Measurements from ENCODE around the gene PCDHGC5. TPM values are rescaled to one million over a fixed set of nuclear protein-coding genes. Genes with fewer than 3 reads are reported as not detected.

The PCDHGC5 gene
- not detected for total RNA-seq

DNA sequence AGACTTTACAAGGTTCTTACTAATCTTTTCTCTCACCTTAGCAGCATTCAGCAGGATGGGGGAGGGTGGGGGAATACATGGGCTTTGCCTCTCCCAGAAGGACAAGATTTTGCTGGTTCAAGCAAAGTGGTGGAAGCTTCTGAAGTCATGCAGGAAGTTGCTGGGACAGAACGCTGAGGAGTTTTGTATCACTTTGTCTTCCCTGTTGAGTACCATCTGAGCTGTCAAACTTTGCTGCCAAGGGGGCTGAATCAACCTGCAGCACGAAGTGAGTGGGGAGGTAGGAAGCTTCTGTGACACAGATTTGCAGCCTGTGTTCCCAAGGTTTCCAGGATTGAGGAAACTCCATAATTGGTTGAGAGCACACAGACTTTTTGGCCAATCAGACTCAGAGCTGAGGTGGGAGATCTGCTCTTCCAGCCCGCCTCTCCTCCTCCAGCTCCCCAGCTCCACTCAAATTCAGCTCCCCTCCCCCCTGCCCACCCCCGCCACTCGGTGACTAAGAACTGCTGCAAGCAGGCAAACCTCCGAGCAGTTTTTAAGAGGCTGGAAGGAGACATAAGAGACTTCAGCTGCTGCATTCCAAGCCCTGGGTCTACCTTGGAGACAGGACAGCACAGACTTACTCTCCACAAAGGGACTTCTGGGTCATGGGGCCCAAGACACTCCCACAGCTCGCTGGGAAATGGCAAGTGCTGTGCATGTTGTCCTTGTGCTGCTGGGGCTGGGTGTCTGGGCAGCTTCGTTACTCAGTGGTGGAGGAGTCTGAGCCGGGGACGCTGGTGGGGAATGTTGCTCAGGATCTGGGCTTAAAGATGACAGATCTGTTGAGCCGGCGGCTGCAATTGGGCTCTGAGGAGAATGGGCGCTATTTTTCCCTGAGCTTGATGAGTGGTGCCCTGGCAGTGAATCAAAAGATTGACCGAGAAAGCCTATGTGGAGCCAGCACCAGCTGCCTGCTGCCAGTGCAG, at the start of gene PCDHGC5:
PCDHGC5 (plus strand) TSS at position 491 of the 971 bp plus-strand sequence; CDS start at position 651, 160 bp downstream.
- Mint-ChIP-seq H3K4me3 (no peak within 1 kb of the TSS), H3K9me3 (no peaks in the 10 kb centered on the region), H3K36me3 (no peaks in the 10 kb centered on the region), H3K27ac (no peak within 1 kb of the TSS), H3K27me3 (peaks cover 96% of the 10 kb centered on the region), H3K4me1 (peaks cover 9% of the 10 kb centered on the region)
- DNase-seq = no peak

DNA sequence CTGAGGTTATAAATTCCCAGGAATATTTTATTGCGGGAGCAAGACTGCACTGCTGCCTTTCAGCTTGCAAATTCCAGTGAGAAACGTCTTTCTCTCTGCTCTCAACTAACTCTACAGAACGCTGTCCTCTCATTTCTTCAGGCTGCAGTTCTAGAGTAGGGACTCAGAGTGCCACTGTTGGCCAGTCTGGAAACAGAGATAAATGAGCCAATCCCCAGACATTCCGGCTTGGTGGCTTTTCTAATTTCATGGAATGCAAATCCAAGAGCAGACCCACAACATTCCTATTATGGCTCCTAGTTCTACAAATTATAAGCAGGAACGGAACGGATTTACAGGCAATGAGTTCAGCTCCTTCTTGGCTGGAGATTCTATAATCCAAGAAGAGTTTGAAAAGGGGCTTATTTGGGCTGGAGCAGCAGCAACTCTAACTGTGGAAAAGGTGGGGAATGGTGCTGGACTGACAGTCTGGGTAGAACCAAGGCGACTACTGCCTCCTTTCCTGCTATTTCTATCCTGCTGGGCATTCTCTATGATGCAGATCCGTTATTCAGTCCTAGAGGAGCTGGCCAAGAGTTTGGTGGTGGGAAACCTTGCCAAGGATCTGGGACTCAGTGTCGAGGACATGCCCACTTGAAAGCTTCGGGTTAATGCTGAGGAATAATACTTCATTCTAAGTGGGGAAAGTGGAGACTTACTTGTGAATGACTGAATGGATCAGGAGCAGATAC, 49.3 kb upstream of the PCDHGC5 start:
- Mint-ChIP-seq H3K4me3 (no peak overlapping the region), H3K27me3 (peaks cover 27% of the 10 kb centered on the region), H3K4me1 (no peaks in the 10 kb centered on the region), H3K9me3 (peaks cover 10% of the 10 kb centered on the region), H3K27ac (no peak overlapping the region), H3K36me3 (no peaks in the 10 kb centered on the region)
- DNase-seq = no peak

DNA sequence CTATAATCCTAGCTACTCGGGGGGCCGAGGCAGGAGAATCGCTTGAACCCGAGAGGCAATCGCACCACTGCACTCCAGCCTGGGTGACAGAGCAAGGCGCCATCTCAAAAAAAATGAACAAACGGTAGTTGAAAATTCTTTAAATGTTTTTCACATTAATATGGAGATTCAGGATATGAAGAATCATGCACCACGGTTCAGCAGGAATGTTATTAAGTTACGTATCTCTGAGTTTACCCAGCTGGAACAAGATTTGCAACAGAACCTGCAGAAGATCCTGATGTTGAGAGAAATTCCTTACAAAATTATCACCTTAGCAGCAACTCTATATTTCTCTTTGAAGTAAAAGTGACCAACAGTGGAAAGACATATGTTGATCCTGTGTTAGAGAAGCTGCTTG, 48.5 kb upstream of the PCDHGC5 start:
- H3K27me3 Mint-ChIP-seq = peaks cover 23% of the 10 kb centered on the region
- H3K36me3 Mint-ChIP-seq = no peaks in the 10 kb centered on the region
- peaks cover 11% of the 10 kb centered on the region for H3K9me3 Mint-ChIP-seq
- H3K27ac Mint-ChIP-seq = no peak overlapping the region
- H3K4me3 Mint-ChIP-seq = no peak overlapping the region
- H3K4me1 Mint-ChIP-seq = no peaks in the 10 kb centered on the region
- no peak for DNase-seq

DNA sequence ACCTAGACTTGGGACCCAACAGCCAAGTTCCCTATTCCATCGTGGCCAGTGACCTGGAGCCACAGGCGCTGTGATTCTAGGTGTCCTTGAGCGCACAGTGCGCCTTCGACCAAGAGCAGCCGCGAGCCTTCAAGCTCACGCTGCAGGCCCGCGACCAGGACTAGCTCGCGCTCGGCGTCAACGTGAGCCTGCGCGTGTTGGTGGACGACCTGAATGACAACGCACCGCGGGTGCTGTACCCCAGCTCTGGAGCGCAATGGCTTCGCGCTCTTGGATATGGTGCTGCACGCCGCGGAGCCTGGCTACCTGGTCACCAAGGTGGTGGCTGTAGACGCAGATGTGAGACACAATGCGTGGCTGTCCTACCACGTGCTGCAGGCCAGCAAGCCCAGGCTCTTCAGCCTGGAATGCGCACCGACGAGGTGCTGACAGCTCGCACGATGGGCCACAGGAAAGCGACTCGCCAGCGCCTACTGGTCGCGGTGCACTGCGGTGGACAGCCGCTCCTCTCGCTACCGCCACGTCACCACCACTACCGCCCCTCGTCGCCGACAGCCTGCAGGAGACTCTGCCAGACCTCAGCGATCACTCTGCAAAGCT, 47.2 kb upstream of the PCDHGC5 start:
- Mint-ChIP-seq H3K4me1 (no peaks in the 10 kb centered on the region), H3K9me3 (peaks cover 10% of the 10 kb centered on the region), H3K27me3 (peaks cover 23% of the 10 kb centered on the region)

DNA sequence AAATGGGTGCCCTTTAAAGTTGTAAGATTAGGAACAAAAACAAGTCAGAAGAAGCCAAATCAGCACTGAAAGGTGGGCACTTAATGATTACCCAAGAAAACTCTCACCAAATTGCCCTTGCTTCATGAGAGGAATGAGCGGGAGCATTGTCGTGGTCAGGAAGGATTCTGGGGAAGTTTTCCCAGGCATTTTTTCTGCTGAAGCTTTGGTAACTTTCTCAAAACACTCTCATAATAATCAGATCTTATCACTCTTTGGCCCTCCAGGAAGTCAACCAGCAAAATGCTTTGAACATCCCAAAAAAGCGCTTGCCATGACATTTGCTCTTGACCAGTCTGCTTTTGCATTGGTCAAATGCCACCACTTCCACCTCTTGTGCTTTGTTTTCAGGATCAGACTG, 23.5 kb upstream of the PCDHGC5 start:
- Mint-ChIP-seq H3K27me3 (peaks cover 25% of the 10 kb centered on the region), H3K9me3 (peaks cover 5% of the 10 kb centered on the region), H3K36me3 (no peaks in the 10 kb centered on the region), H3K27ac (no peak overlapping the region), H3K4me1 (no peaks in the 10 kb centered on the region), H3K4me3 (no peak overlapping the region)
- DNase-seq = no peak

More for the DNA sequence above, 47.2 kb upstream of the PCDHGC5 start:
- no peak for DNase-seq
- Mint-ChIP-seq H3K4me3 (no peak overlapping the region), H3K27ac (no peak overlapping the region), H3K36me3 (no peaks in the 10 kb centered on the region)

DNA sequence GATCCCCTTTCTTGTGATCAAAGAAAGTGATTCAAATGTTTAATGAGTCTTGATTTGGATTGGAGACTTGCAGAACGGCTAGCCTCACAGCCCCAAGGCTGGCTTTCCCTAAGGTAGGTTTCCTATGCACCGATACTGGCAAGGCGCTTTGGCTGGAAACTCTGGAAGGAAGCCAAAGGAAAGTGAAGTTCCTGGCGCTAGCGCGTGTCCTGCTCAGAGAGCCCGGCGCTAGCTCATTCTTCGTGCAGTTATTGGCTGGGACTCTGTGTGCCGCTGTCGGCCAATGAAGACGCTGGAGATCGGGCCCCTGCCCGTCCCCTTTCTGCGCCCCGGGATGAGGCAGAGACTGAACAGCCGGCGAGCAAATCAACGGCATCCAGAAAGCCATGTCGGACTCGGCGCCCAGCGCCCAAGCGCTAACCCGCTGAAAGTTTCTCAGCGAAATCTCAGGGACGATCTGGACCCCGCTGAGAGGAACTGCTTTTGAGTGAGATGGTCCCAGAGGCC, 13.2 kb upstream of the PCDHGC5 start, which contains the start of gene PCDHGC3:
PCDHGC3 (plus strand) TSS at position 342 of the 507 bp plus-strand sequence; CDS start at position 493, 151 bp downstream.
- H3K4me3 Mint-ChIP-seq = peak within 1 kb of the TSS; percentile 87
- H3K4me1 Mint-ChIP-seq = peaks cover 20% of the 10 kb centered on the region
- DNase-seq = peak; percentile 57
- no peak within 1 kb of the TSS for H3K27ac Mint-ChIP-seq
- no peaks in the 10 kb centered on the region for H3K9me3 Mint-ChIP-seq
- no peaks in the 10 kb centered on the region for H3K36me3 Mint-ChIP-seq
- peaks cover 60% of the 10 kb centered on the region for H3K27me3 Mint-ChIP-seq

DNA sequence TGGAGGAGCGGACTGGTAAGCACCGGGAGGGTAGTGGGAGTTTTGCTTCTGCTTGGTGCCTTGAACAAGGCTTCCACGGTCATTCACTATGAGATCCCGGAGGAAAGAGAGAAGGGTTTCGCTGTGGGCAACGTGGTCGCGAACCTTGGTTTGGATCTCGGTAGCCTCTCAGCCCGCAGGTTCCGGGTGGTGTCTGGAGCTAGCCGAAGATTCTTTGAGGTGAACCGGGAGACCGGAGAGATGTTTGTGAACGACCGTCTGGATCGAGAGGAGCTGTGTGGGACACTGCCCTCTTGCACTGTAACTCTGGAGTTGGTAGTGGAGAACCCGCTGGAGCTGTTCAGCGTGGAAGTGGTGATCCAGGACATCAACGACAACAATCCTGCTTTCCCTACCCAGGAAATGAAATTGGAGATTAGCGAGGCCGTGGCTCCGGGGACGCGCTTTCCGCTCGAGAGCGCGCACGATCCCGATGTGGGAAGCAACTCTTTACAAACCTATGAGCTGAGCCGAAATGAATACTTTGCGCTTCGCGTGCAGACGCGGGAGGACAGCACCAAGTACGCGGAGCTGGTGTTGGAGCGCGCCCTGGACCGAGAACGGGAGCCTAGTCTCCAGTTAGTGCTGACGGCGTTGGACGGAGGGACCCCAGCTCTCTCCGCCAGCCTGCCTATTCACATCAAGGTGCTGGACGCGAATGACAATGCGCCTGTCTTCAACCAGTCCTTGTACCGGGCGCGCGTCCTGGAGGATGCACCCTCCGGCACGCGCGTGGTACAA, 12.6 kb upstream of the PCDHGC5 start:
- Mint-ChIP-seq H3K27ac (no peak overlapping the region), H3K27me3 (peaks cover 66% of the 10 kb centered on the region), H3K4me3 (peak overlapping the region; percentile 87), H3K36me3 (no peaks in the 10 kb centered on the region), H3K4me1 (peaks cover 20% of the 10 kb centered on the region), H3K9me3 (no peaks in the 10 kb centered on the region)
- no peak for DNase-seq

DNA sequence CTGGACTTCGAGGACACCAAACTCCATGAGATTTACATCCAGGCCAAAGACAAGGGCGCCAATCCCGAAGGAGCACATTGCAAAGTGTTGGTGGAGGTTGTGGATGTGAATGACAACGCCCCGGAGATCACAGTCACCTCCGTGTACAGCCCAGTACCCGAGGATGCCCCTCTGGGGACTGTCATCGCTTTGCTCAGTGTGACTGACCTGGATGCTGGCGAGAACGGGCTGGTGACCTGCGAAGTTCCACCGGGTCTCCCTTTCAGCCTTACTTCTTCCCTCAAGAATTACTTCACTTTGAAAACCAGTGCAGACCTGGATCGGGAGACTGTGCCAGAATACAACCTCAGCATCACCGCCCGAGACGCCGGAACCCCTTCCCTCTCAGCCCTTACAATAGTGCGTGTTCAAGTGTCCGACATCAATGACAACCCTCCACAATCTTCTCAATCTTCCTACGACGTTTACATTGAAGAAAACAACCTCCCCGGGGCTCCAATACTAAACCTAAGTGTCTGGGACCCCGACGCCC, 11.8 kb upstream of the PCDHGC5 start:
- Mint-ChIP-seq H3K4me1 (peaks cover 20% of the 10 kb centered on the region), H3K9me3 (no peaks in the 10 kb centered on the region), H3K27me3 (peaks cover 72% of the 10 kb centered on the region), H3K36me3 (no peaks in the 10 kb centered on the region), H3K27ac (no peak overlapping the region), H3K4me3 (peak overlapping the region; percentile 87)
- DNase-seq = no peak

DNA sequence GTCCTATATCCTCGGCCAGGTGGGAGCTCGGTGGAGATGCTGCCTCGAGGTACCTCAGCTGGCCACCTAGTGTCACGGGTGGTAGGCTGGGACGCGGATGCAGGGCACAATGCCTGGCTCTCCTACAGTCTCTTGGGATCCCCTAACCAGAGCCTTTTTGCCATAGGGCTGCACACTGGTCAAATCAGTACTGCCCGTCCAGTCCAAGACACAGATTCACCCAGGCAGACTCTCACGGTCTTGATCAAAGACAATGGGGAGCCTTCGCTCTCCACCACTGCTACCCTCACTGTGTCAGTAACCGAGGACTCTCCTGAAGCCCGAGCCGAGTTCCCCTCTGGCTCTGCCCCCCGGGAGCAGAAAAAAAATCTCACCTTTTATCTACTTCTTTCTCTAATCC, 11.1 kb upstream of the PCDHGC5 start:
- peaks cover 77% of the 10 kb centered on the region for H3K27me3 Mint-ChIP-seq
- peaks cover 20% of the 10 kb centered on the region for H3K4me1 Mint-ChIP-seq
- H3K27ac Mint-ChIP-seq = no peak overlapping the region
- H3K36me3 Mint-ChIP-seq = no peaks in the 10 kb centered on the region
- DNase-seq = no peak
- H3K9me3 Mint-ChIP-seq = no peaks in the 10 kb centered on the region
- H3K4me3 Mint-ChIP-seq = no peak overlapping the region

DNA sequence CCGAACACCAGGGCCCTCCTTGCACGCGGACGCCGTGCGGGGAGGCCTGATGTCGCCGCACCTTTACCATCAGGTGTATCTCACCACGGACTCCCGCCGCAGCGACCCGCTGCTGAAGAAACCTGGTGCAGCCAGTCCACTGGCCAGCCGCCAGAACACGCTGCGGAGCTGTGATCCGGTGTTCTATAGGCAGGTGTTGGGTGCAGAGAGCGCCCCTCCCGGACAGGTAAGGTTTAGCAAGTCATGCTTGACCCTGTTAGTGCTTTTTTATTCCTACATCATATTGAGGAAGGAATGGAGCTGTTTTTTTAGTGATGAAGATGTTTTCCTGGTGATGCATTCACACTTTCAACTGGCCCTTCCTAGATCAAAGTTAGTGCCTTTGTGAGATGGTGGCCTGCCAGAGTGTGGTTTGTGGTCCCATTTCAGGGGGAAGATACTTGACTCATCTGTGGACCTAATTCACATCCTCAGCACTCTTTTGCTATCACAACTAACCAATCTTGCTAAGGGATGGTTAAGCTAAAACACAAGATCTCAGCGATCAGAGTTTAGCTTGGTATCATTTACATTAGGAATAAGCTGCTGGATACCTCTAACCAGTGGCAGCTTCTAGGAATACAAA, 10.4 kb upstream of the PCDHGC5 start:
- no peak overlapping the region for H3K27ac Mint-ChIP-seq
- no peak overlapping the region for H3K4me3 Mint-ChIP-seq
- H3K36me3 Mint-ChIP-seq = no peaks in the 10 kb centered on the region
- H3K9me3 Mint-ChIP-seq = no peaks in the 10 kb centered on the region
- no peak for DNase-seq
- H3K27me3 Mint-ChIP-seq = peaks cover 81% of the 10 kb centered on the region
- H3K4me1 Mint-ChIP-seq = peaks cover 20% of the 10 kb centered on the region

DNA sequence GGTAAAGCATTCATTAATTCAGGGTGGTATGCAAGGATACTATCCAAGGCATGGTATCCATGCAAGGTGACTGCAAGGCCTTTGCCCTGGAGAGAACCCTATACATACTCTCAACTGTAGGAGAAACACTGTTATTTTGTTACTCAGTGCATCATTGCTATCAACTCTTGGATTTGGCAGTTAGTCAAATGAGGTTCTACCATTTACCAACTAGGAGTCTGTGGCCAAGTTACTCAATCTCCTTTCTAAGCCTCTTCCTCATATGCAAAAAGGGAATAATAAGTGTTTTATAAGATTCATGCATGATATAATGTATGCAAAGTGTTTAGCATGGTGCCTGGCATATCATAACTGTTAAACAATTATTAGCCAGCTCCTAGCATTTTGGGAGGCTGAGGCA, 9.1 kb upstream of the PCDHGC5 start:
- Mint-ChIP-seq H3K27me3 (peaks cover 95% of the 10 kb centered on the region), H3K36me3 (no peaks in the 10 kb centered on the region), H3K27ac (no peak overlapping the region), H3K4me1 (peaks cover 20% of the 10 kb centered on the region), H3K9me3 (no peaks in the 10 kb centered on the region), H3K4me3 (no peak overlapping the region)
- DNase-seq = no peak

DNA sequence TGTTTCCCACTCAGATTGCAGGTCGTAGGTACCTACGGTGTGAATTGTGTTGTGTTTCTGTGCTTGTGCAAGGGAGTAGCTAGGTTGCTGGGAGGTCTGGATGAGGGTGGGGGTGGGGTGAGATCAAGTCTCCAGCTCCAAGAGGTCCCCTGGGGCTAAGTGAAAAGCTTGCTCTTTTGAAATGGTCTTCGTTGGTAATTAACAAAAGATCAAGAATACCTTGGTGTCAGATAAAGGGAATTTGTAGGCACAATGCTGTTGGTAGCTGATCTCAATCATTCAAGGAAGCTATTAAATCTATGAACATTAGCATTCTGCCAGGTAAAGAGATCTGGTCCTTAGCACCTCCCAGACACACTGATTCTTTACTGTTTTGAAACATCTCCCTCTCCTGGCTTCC, 5.0 kb upstream of the PCDHGC5 start:
- no peak for DNase-seq
- no peaks in the 10 kb centered on the region for H3K36me3 Mint-ChIP-seq
- peaks cover 6% of the 10 kb centered on the region for H3K4me1 Mint-ChIP-seq
- no peak overlapping the region for H3K4me3 Mint-ChIP-seq
- peaks cover 94% of the 10 kb centered on the region for H3K27me3 Mint-ChIP-seq
- no peak overlapping the region for H3K27ac Mint-ChIP-seq
- no peaks in the 10 kb centered on the region for H3K9me3 Mint-ChIP-seq

DNA sequence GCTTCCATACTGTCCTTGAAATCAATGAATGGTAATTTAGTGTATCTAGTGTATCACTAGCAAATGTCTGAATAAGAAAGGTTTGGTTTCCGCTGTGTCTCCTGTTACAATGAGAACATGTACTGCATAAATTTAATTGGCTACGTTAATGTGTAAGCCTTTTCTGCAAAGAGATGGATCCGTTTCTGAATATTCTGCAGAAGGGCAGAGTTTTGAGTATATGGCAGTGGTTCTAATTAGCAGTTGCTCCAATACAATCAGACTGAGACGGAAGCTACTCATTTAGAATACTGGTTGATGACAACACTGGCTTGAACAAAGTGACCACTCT, 4.6 kb upstream of the PCDHGC5 start:
- Mint-ChIP-seq H3K9me3 (no peaks in the 10 kb centered on the region), H3K27me3 (peaks cover 97% of the 10 kb centered on the region), H3K4me1 (peaks cover 6% of the 10 kb centered on the region), H3K4me3 (no peak overlapping the region), H3K36me3 (no peaks in the 10 kb centered on the region), H3K27ac (no peak overlapping the region)
- no peak for DNase-seq
